B cell (primary cell): ENCODE results near the gene ACTR6. TPM values are rescaled to one million over a fixed set of nuclear protein-coding genes. Genes with fewer than 3 reads are reported as not detected.

Experiments used
- ATAC-seq: fragments of 200-7000 bp; cut with Tn5 transposase; one replicate; pipeline ENCODE4 v1.10.0; 2021; ENCODE audit warnings: low read depth, mild to moderate bottlenecking, moderate number of reproducible peaks, moderate library complexity
- CTCF ChIA-PET: fragments of 350-600 bp; sonication (Branson Sonifier 250); formaldehyde crosslinking; loops from one replicate; lab custom pipeline; 2021; ENCODE audit warnings: antibody characterized with exemption, inconsistent platforms; lab: Charles Lee
- POLR2A ChIA-PET: fragments of 350-600 bp; sonication (Branson Sonifier 250); formaldehyde crosslinking; loops from one replicate; lab custom pipeline; 2021; ENCODE audit warnings: antibody characterized with exemption; lab: Charles Lee
- DNase-seq: peaks from one replicate; pipeline ENCODE4 v3.0.0; 2013
- H2AFZ ChIP-seq: 2 replicates; pipeline ENCODE4 v1.6.1; 2012; ENCODE audit warnings: mild to moderate bottlenecking, low read depth, low read length; ENCODE audit not compliant: insufficient read depth, poor library complexity, severe bottlenecking
- H3K27ac ChIP-seq, 2 donors: 1 replicate in 1 of 2; 2 replicates in 1 of 2; pipeline ENCODE4 v1.5.1; 2012 to 2013; ENCODE audit warnings: low read length in 2 of 2, mild to moderate bottlenecking in 2 of 2, moderate library complexity in 1 of 2
- H3K27me3 ChIP-seq, 4 experiments: fragments of 200-600 bp in 1 of 4; sonication (generic) in 1 of 4; replicated peaks in 1 of 4; 1 replicate in 2 of 4; 2 replicates in 2 of 4; pipeline versions ENCODE4 v1.6.1 to v1.7.0; 2013 to 2016; ENCODE audit warnings: low read length in 3 of 4, mild to moderate bottlenecking in 2 of 4, mixed read lengths in 1 of 4, moderate library complexity in 1 of 4; ENCODE audit not compliant: insufficient read depth in 4 of 4, control insufficient read depth in 3 of 4; ENCODE audit errors: control extremely low read depth in 1 of 4
- H3K36me3 ChIP-seq, 2 experiments: replicated peaks in 1 of 2; 1 replicate in 1 of 2; 2 replicates in 1 of 2; pipeline versions ENCODE4 v1.6.1 to v1.7.1; 2013; ENCODE audit warnings: low read length in 1 of 2; ENCODE audit not compliant: insufficient read depth in 2 of 2, control insufficient read depth in 1 of 2; ENCODE audit errors: control extremely low read depth in 1 of 2, extremely low read depth in 1 of 2
- H3K4me1 ChIP-seq, 2 donors: fragments of 200-600 bp in 1 of 2; sonication (generic) in 1 of 2; 1 replicate in 1 of 2; 2 replicates in 1 of 2; pipeline versions ENCODE4 v1.5.1 to v1.6.1; 2013 to 2017; ENCODE audit warnings: low read length in 2 of 2; ENCODE audit not compliant: control insufficient read depth in 2 of 2, insufficient read depth in 2 of 2
- H3K4me2 ChIP-seq: replicated peaks from 2 replicates; pipeline ENCODE3; 2012; ENCODE audit warnings: mild to moderate bottlenecking, low read depth, low read length; ENCODE audit not compliant: poor library complexity, severe bottlenecking
- H3K4me3 ChIP-seq, 5 experiments: fragments of 200-600 bp in 1 of 5; sonication (generic) in 1 of 5; 1 replicate in 3 of 5; 2 replicates in 2 of 5; pipeline versions ENCODE4 v1.5.1 to v1.7.0; 2011 to 2016; ENCODE audit warnings: low read length in 4 of 5, mild to moderate bottlenecking in 4 of 5, low read depth in 2 of 5, control low read depth in 1 of 5, moderate library complexity in 1 of 5; ENCODE audit not compliant: insufficient read depth in 1 of 5; ENCODE audit errors: control extremely low read depth in 1 of 5, extremely low read depth in 1 of 5
- H3K79me2 ChIP-seq: fragments of 200-600 bp; sonication (generic); one replicate; pipeline ENCODE4 v1.6.0; 2016; ENCODE audit warnings: low read length; ENCODE audit not compliant: control insufficient read depth, insufficient read depth
- H3K9ac ChIP-seq: fragments of 200-600 bp; sonication (generic); 2 replicates; pipeline ENCODE4 v1.6.1; 2017; ENCODE audit warnings: mild to moderate bottlenecking, low read length, moderate library complexity
- H3K9me3 ChIP-seq, 3 donors: one replicate each; pipeline versions ENCODE4 v1.6.1 to v1.7.1; 2013; ENCODE audit warnings: low read length in 2 of 3; ENCODE audit not compliant: control insufficient read depth in 2 of 3, insufficient read depth in 1 of 3; ENCODE audit errors: control extremely low read depth in 1 of 3
- H4K20me1 ChIP-seq: 2 replicates; pipeline ENCODE4 v1.6.0; 2012; ENCODE audit warnings: mild to moderate bottlenecking, low read length; ENCODE audit not compliant: insufficient read depth, control insufficient read depth, poor library complexity, severe bottlenecking
- H3K27ac Mint-ChIP-seq: one replicate; pipeline ENCODE4 v1.8.0; 2021; ENCODE audit warnings: mixed read lengths
- H3K27me3 Mint-ChIP-seq: one replicate; pipeline ENCODE4 v1.8.0; 2021; ENCODE audit warnings: mixed read lengths
- H3K4me1 Mint-ChIP-seq: one replicate; pipeline ENCODE4 v1.8.0; 2021; ENCODE audit warnings: mixed read lengths
- H3K4me3 Mint-ChIP-seq: one replicate; pipeline ENCODE4 v1.8.0; 2021; ENCODE audit warnings: mixed read lengths
- H3K9me3 Mint-ChIP-seq: one replicate; pipeline ENCODE4 v1.8.0; 2022; ENCODE audit warnings: mixed read lengths; ENCODE audit not compliant: insufficient read depth
- CTCF ChIP-seq: fragments of 200-600 bp; IDR thresholded peaks from one replicate; pipeline ENCODE4 v1.8.0; 2022; ENCODE audit warnings: antibody characterized with exemption, mild to moderate bottlenecking
- EZH2 ChIP-seq: IDR thresholded peaks from 2 replicates; pipeline ENCODE4 v1.6.1; 2012; ENCODE audit warnings: borderline replicate concordance, low read depth, mild to moderate bottlenecking, moderate library complexity, low read length; ENCODE audit not compliant: insufficient read depth, poor library complexity, severe bottlenecking
- WGBS: methylation state at CpG from one replicate; pipeline ENCODE4 v1.1.5; 2013; ENCODE audit warnings: missing lambda C conversion rate; ENCODE audit not compliant: insufficient coverage; 5-methylcytosine and 5-hydroxymethylcytosine counted together
- intact Hi-C: fragments of 100-400 bp; cut with micrococcal nuclease; formaldehyde crosslinking; loops from one replicate; pipeline ENCODE4 v1.10.0; 2022
- polyA plus RNA-seq: library from polyadenylated mRNA; depleted of rRNA; stranded (reverse); fragments of >200 nt; gene quantifications from 2 replicates; pipeline ENCODE4 v1.2.3, GENCODE V29; 2012
- total RNA-seq, 2 donors: library from RNA; stranded (reverse); fragments of 120-200 nt in 1 of 2; gene quantifications; 1 replicate in 1 of 2; 2 replicates in 1 of 2; pipeline versions ENCODE4 v1.2.3 to v1.2.4, GENCODE V29; 2013 to 2022

Gene ACTR6
- total and polyA plus RNA-seq, 2 donors (not counting 1 experiment from before 2014, with no cell fraction given), result 10.1 to 30.8 TPM

- Histone ChIP-seq H3K36me3 (peaks cover 10 to 43% of the 10 kb centered on the region in 2 experiments), H3K9ac (no peak overlapping the region), H2AFZ (no peak overlapping the region), H3K4me3 (no peak overlapping the region), H3K27me3 (no peaks in the 10 kb centered on the region), H4K20me1 (no peaks in the 10 kb centered on the region), H3K4me2 (no peak overlapping the region), H3K79me2 (peaks cover 10% of the 10 kb centered on the region), H3K9me3 (no peaks in the 10 kb centered on the region), H3K4me1 (no peaks in the 10 kb centered on the region), H3K27ac (no peak overlapping the region)
- ATAC-seq (no peak), DNase-seq (no peak)
- WGBS, result 100% methylated on average over 3 of the region's 5 CpGs
- TF ChIP-seq CTCF, result no peak
- no peak for TF ChIP-seq EZH2
- ChIA-PET POLR2A (no interaction called here), CTCF (no interaction called here)
- Mint-ChIP-seq H3K9me3 (no peaks in the 10 kb centered on the region), H3K27ac (no peak overlapping the region), H3K27me3 (no peaks in the 10 kb centered on the region), H3K4me3 (no peak overlapping the region), H3K4me1 (no peaks in the 10 kb centered on the region)
- intact Hi-C loops, result no loop called here
Observed at GRCh38 chr12:100208834-100209233, 8.2 kb downstream of the ACTR6 start.

DNA sequence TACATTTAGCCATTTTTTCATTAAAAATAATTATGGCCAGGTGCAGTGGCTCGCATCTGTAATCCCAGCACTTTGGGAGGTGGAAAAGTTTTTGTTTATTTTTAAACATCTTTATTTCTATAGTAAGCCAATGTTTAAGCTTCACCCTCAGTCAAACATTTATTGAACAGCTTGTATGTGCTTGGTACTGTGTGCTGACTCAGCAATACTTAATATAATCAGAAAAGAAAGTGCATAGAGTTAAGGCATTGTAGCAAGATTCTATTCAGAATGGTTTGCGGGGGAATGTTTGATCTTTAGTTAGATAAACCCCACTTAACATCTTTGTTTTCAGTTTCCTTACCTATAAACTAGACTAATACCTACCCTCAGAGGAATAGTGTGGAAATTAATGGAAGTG, 11.1 kb downstream of the ACTR6 start:
- Histone ChIP-seq H3K4me2 (no peak overlapping the region), H4K20me1 (no peaks in the 10 kb centered on the region), H3K27me3 (no peaks in the 10 kb centered on the region), H2AFZ (no peak overlapping the region), H3K4me3 (no peak overlapping the region), H3K9ac (no peak overlapping the region), H3K27ac (no peak overlapping the region), H3K79me2 (no peaks in the 10 kb centered on the region), H3K36me3 (peaks cover 14 to 39% of the 10 kb centered on the region in 2 experiments), H3K4me1 (no peaks in the 10 kb centered on the region), H3K9me3 (no peaks in the 10 kb centered on the region)
- no peak overlapping the region for H3K27ac Mint-ChIP-seq
- TF ChIP-seq EZH2 (no peak), CTCF (no peak)
- ChIA-PET POLR2A (no interaction called here), CTCF (interaction anchor here (1.6 kb wide), 1 partner anchor 56 kb away, joined by 5 read pairs; no protein-coding TSS in a partner anchor)
- ATAC-seq (no peak), DNase-seq (no peak)
- H3K27me3 Mint-ChIP-seq, result no peaks in the 10 kb centered on the region
- intact Hi-C loops, result no loop called here
- H3K9me3 Mint-ChIP-seq, result no peaks in the 10 kb centered on the region
- H3K4me3 Mint-ChIP-seq, result no peak overlapping the region
- peaks cover 3% of the 10 kb centered on the region for H3K4me1 Mint-ChIP-seq
- no CpG with 5 or more reads among the region's 2 CpGs for WGBS
